Mucosa of stomach (tissue), 1 donor: ENCODE results near the gene CASP7.

Experiments
- H3K27me3 ChIP-seq: one replicate; pipeline ENCODE4 v1.7.0; 2013; ENCODE audit warnings: mild to moderate bottlenecking, low read length; ENCODE audit not compliant: control insufficient read depth, insufficient read depth
- H3K36me3 ChIP-seq: one replicate; pipeline ENCODE4 v1.7.0; 2013; ENCODE audit warnings: low read length; ENCODE audit not compliant: control insufficient read depth, insufficient read depth
- H3K4me1 ChIP-seq: one replicate; pipeline ENCODE4 v1.7.0; 2013; ENCODE audit warnings: mild to moderate bottlenecking, low read length; ENCODE audit not compliant: control insufficient read depth, insufficient read depth
- H3K4me3 ChIP-seq: one replicate; pipeline ENCODE4 v1.7.0; 2013; ENCODE audit warnings: low read length
- H3K9ac ChIP-seq: one replicate; pipeline ENCODE4 v1.7.0; 2013; ENCODE audit warnings: mild to moderate bottlenecking, low read length, moderate library complexity
- H3K9me3 ChIP-seq: one replicate; pipeline ENCODE4 v1.7.0; 2013; ENCODE audit warnings: mild to moderate bottlenecking, low read length, moderate library complexity; ENCODE audit not compliant: control insufficient read depth
- donor health status: Pancreatic carcinoma.

CASP7 gene

GRCh38 chr10:113746217-113746957 is 66.7 kb downstream of the CASP7 start:
- Histone ChIP-seq H3K27me3 (no peaks in the 10 kb centered on the region), H3K36me3 (no peaks in the 10 kb centered on the region), H3K9ac (no peak overlapping the region), H3K4me1 (peaks cover 22% of the 10 kb centered on the region), H3K9me3 (no peaks in the 10 kb centered on the region), H3K4me3 (no peak overlapping the region)

- no peaks in the 10 kb centered on the region for H3K27me3 ChIP-seq
- H3K9ac ChIP-seq, result peak within 1 kb of the TSS; percentile 40
- H3K4me1 ChIP-seq, result peaks cover 42% of the 10 kb centered on the region
- H3K4me3 ChIP-seq, result peak within 1 kb of the TSS; percentile 14
- H3K36me3 ChIP-seq, result no peaks in the 10 kb centered on the region
- H3K9me3 ChIP-seq, result no peaks in the 10 kb centered on the region
Measured at GRCh38 chr10:113751181-113751732, 71.5 kb downstream of the CASP7 start, which contains the start of gene PLEKHS1. TSS of gene PLEKHS1 (plus strand) at chr10:113751682. CDS start at chr10:113755278, 3,596 bp downstream.

- Histone ChIP-seq H3K4me3 (peak overlapping the region; percentile 14), H3K9ac (no peak overlapping the region), H3K27me3 (no peaks in the 10 kb centered on the region), H3K9me3 (no peaks in the 10 kb centered on the region), H3K4me1 (peaks cover 36% of the 10 kb centered on the region), H3K36me3 (no peaks in the 10 kb centered on the region)
Measured at GRCh38 chr10:113752553-113752952, 72.8 kb downstream of the CASP7 start.

- Histone ChIP-seq H3K27me3 (no peaks in the 10 kb centered on the region), H3K4me1 (peaks cover 36% of the 10 kb centered on the region), H3K36me3 (no peaks in the 10 kb centered on the region), H3K9ac (no peak overlapping the region), H3K9me3 (no peaks in the 10 kb centered on the region), H3K4me3 (no peak overlapping the region)
Measured at GRCh38 chr10:113753020-113753692, 73.4 kb downstream of the CASP7 start.

GRCh38 chr10:113754125-113754524 is 74.4 kb downstream of the CASP7 start:
- H3K36me3 ChIP-seq, result no peaks in the 10 kb centered on the region
- H3K27me3 ChIP-seq, result no peaks in the 10 kb centered on the region
- no peak overlapping the region for H3K9ac ChIP-seq
- no peak overlapping the region for H3K4me3 ChIP-seq
- H3K9me3 ChIP-seq, result no peaks in the 10 kb centered on the region
- H3K4me1 ChIP-seq, result peaks cover 36% of the 10 kb centered on the region

GRCh38 chr10:113754768-113755167 is 75.1 kb downstream of the CASP7 start:
- no peak overlapping the region for H3K4me3 ChIP-seq

GRCh38 chr10:113756940-113757543 is 77.3 kb downstream of the CASP7 start:
- Histone ChIP-seq H3K9ac (no peak overlapping the region), H3K4me1 (peaks cover 16% of the 10 kb centered on the region), H3K9me3 (no peaks in the 10 kb centered on the region), H3K4me3 (no peak overlapping the region), H3K27me3 (no peaks in the 10 kb centered on the region), H3K36me3 (no peaks in the 10 kb centered on the region)

More at GRCh38 chr10:113754768-113755167, 75.1 kb downstream of the CASP7 start:
- H3K9me3 ChIP-seq, result no peaks in the 10 kb centered on the region
- H3K27me3 ChIP-seq, result no peaks in the 10 kb centered on the region
- no peak overlapping the region for H3K9ac ChIP-seq
- peaks cover 36% of the 10 kb centered on the region for H3K4me1 ChIP-seq
- H3K36me3 ChIP-seq, result no peaks in the 10 kb centered on the region

GRCh38 chr10:113762083-113762482 is 82.4 kb downstream of the CASP7 start:
- Histone ChIP-seq H3K36me3 (no peaks in the 10 kb centered on the region), H3K9ac (no peak overlapping the region), H3K4me3 (no peak overlapping the region), H3K27me3 (no peaks in the 10 kb centered on the region), H3K9me3 (no peaks in the 10 kb centered on the region), H3K4me1 (peaks cover 5% of the 10 kb centered on the region)

- no peaks in the 10 kb centered on the region for H3K9me3 ChIP-seq
- no peak overlapping the region for H3K4me3 ChIP-seq
- H3K27me3 ChIP-seq, result no peaks in the 10 kb centered on the region
- H3K9ac ChIP-seq, result no peak overlapping the region
- no peaks in the 10 kb centered on the region for H3K36me3 ChIP-seq
- H3K4me1 ChIP-seq, result peaks cover 5% of the 10 kb centered on the region
Measured at GRCh38 chr10:113764582-113764981, 84.9 kb downstream of the CASP7 start.

GRCh38 chr10:113765910-113766309 is 86.2 kb downstream of the CASP7 start:
- Histone ChIP-seq H3K9me3 (no peaks in the 10 kb centered on the region), H3K36me3 (no peaks in the 10 kb centered on the region), H3K27me3 (no peaks in the 10 kb centered on the region), H3K9ac (peak overlapping the region; percentile 20), H3K4me1 (peaks cover 5% of the 10 kb centered on the region), H3K4me3 (no peak overlapping the region)

GRCh38 chr10:113767222-113767621 is 87.5 kb downstream of the CASP7 start:
- Histone ChIP-seq H3K9me3 (no peaks in the 10 kb centered on the region), H3K4me1 (peaks cover 5% of the 10 kb centered on the region), H3K9ac (no peak overlapping the region), H3K36me3 (no peaks in the 10 kb centered on the region), H3K4me3 (no peak overlapping the region), H3K27me3 (no peaks in the 10 kb centered on the region)

- Histone ChIP-seq H3K36me3 (no peaks in the 10 kb centered on the region), H3K4me1 (peaks cover under 1% of the 10 kb centered on the region), H3K27me3 (no peaks in the 10 kb centered on the region)
Measured at GRCh38 chr10:113770346-113770745, 90.6 kb downstream of the CASP7 start.

More at GRCh38 chr10:113770346-113770745, 90.6 kb downstream of the CASP7 start:
- no peaks in the 10 kb centered on the region for H3K9me3 ChIP-seq
- no peak overlapping the region for H3K4me3 ChIP-seq
- H3K9ac ChIP-seq, result no peak overlapping the region
